GM21723 (cell line): ENCODE measurements around the gene CYP2A7.
"Not testable (repeated sequence)": the region's sequence is repeated elsewhere in the genome, so short reads cannot be mapped to it uniquely, and the experiment has no call there.

Source experiments
- ATAC-seq: cut with Tn5 transposase; IDR thresholded peaks from one replicate; pipeline ENCODE4 v1.9.1; 2021; ENCODE audit warnings: mild to moderate bottlenecking, moderate library complexity; ENCODE audit not compliant: unreplicated experiment

The CYP2A7 gene

GRCh38 chr19:40882062-40882461 is at the start of gene CYP2A7:
Gene CYP2A7, minus strand, starts transcription at chr19:40882231. Its CDS starts 21 bp downstream, at chr19:40882210.
- not testable (repeated sequence) for ATAC-seq

GRCh38 chr19:40930799-40931198 is 48.8 kb upstream of the CYP2A7 start:
- not testable (repeated sequence) for ATAC-seq

- not testable (repeated sequence) for ATAC-seq
Measured at GRCh38 chr19:40929942-40930341, 47.9 kb upstream of the CYP2A7 start.

GRCh38 chr19:40928850-40929249 is 46.8 kb upstream of the CYP2A7 start:
- ATAC-seq, result no peak

- no peak for ATAC-seq
Measured at GRCh38 chr19:40927567-40927966, 45.5 kb upstream of the CYP2A7 start.

- not testable (repeated sequence) for ATAC-seq
Measured at GRCh38 chr19:40926276-40926675, 44.2 kb upstream of the CYP2A7 start.

- no peak for ATAC-seq
Measured at GRCh38 chr19:40923934-40924391, 41.9 kb upstream of the CYP2A7 start.

GRCh38 chr19:40922237-40923160 is 40.5 kb upstream of the CYP2A7 start:
- not testable (repeated sequence) for ATAC-seq

GRCh38 chr19:40921005-40921897 is 39.2 kb upstream of the CYP2A7 start:
- ATAC-seq, result no peak

- no peak for ATAC-seq
Measured at GRCh38 chr19:40920300-40921004, 38.4 kb upstream of the CYP2A7 start.

GRCh38 chr19:40919530-40920299 is 37.7 kb upstream of the CYP2A7 start:
- ATAC-seq, result not testable (repeated sequence)

GRCh38 chr19:40918303-40918702 is 36.3 kb upstream of the CYP2A7 start:
- ATAC-seq, result not testable (repeated sequence)

GRCh38 chr19:40908976-40909375 is 26.9 kb upstream of the CYP2A7 start:
- no peak for ATAC-seq

- no peak for ATAC-seq
Measured at GRCh38 chr19:40907968-40908735, 26.1 kb upstream of the CYP2A7 start.

GRCh38 chr19:40906512-40906911 is 24.5 kb upstream of the CYP2A7 start:
- no peak for ATAC-seq

GRCh38 chr19:40904673-40905156 is 22.7 kb upstream of the CYP2A7 start:
- not testable (repeated sequence) for ATAC-seq

GRCh38 chr19:40901975-40902750 is 20.1 kb upstream of the CYP2A7 start:
- not testable (repeated sequence) for ATAC-seq

- not testable (repeated sequence) for ATAC-seq
Measured at GRCh38 chr19:40900521-40900920, 18.5 kb upstream of the CYP2A7 start.
